Retinal pigment epithelial cell (primary cell): ENCODE data around the gene SPINK1.

Experiments used
- DNase-seq: peaks from one replicate; pipeline ENCODE4 v3.0.0-alpha.2; 2010; ENCODE audit warnings: low read depth
- H3K4me3 ChIP-seq: 2 replicates; pipeline ENCODE4 v1.5.1; 2011; ENCODE audit warnings: mild to moderate bottlenecking, low read length, control low read depth, moderate library complexity
- TF ChIP-seq, protein P1 (sequence below): conservative IDR thresholded peaks from 2 replicates; pipeline ENCODE4 v1.5.1; 2011; ENCODE audit warnings: low read depth, low read length, control low read depth, inconsistent platforms

Gene SPINK1

GRCh38 chr5:147784146-147784987 is 47.1 kb downstream of the SPINK1 start:
- TF ChIP-seq, protein P1, sequence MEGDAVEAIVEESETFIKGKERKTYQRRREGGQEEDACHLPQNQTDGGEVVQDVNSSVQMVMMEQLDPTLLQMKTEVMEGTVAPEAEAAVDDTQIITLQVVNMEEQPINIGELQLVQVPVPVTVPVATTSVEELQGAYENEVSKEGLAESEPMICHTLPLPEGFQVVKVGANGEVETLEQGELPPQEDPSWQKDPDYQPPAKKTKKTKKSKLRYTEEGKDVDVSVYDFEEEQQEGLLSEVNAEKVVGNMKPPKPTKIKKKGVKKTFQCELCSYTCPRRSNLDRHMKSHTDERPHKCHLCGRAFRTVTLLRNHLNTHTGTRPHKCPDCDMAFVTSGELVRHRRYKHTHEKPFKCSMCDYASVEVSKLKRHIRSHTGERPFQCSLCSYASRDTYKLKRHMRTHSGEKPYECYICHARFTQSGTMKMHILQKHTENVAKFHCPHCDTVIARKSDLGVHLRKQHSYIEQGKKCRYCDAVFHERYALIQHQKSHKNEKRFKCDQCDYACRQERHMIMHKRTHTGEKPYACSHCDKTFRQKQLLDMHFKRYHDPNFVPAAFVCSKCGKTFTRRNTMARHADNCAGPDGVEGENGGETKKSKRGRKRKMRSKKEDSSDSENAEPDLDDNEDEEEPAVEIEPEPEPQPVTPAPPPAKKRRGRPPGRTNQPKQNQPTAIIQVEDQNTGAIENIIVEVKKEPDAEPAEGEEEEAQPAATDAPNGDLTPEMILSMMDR, result no peak
- DNase-seq, result no peak
- H3K4me3 ChIP-seq, result no peak overlapping the region

DNA sequence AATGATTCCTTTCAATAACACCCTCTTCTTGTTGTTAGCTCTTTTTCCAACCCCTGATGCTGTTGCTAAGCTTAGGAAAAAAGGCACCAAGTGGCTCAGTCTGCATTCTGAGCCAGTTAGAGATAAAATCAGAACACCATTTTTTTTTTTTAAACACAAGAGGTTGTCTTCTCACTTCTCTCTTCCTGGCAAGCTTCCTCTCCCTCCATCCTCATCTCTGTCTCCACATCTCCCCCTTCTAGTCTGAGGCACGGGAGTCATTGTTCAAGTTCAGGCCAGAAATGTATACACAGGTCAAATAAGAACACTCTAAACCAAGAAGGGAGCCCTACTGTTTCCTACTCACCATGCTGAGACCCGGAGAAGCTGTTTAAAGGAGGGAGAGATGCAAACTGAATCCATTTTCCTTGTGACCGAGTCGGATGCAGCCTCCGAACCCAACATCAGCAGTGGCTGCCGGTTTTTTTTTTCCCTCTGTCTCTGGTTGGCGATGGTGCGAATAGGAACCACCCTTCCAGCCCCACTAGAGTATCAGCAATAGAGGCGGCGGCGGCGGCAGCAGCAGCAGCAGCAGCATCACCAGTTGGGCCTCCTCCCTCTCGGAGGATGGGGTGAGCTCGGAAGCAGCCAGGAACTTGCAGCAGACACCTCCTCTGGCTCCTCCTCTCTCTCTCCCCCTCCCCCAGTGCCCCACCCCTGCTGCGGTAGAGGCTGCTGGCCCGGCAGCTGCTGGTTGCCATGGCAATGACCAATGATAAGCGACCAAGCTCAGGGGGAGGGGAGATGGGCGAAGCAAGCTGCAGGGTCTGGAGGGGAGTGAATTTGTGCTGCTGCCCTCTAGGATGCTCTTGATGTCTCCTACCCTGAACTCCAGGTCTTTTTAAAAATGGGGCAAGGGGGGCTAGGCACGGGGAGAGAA is 49.1 kb downstream of the SPINK1 start, which contains the start of gene JAKMIP2:
TSS of gene JAKMIP2 (minus strand) at position 619 of the 919 bp plus-strand sequence. CDS start 110,922 bp downstream, outside the sequence.
- peak within 1 kb of the TSS; percentile 70 for H3K4me3 ChIP-seq
- TF ChIP-seq, protein P1, result no peak
- DNase-seq, result peak; percentile 76

DNA sequence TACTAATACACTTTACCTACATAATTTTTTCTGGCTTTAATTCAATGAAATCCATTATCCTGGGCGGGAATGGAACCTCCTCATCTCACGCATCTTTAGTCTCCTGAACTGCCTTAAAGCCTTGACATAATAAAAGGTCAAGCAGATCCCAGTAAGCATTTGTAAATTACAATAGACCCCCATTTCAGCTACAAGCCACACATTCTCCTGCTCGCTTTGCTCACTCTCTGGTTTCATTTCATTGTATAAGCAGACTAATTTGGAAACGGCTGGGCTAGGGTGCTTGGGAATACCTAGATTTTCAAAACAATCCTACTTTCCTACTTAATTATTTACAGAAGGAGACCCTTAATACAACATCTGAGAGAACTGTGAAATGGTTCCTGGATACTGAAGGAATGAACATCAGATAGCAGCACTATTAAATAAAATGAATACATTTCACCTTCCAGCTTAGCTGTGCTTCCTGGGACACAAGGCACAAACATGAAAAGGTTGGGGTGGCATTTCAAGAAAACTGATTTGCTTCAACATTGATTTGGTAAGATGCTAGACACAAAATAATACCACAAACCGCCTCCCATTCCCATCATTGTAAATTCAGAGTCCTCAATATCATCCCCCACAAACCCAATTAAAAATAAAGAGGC is 50.4 kb downstream of the SPINK1 start:
- H3K4me3 ChIP-seq, result no peak overlapping the region
- no peak for DNase-seq
- TF ChIP-seq, protein P1, result no peak

DNA sequence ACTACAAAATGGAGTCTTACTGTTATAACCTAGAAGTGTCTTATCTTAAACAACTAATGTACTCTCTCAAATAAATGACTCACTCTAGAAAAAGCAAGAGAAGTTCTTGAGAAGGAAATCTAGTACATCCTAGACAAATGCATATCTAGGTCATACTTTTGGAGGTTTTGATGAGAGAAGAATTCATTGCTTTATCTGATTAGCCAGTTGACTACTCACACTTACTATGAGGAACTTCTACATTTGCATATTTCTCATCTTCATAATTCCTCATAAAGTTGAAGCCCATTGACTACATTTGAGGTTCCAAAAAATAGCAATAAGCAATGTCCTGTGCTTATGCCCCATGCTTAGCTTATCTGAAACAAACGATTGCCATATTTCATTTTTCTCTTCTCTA is 51.8 kb downstream of the SPINK1 start:
- DNase-seq, result no peak
- H3K4me3 ChIP-seq, result no peak overlapping the region
- TF ChIP-seq, protein P1, result no peak

DNA sequence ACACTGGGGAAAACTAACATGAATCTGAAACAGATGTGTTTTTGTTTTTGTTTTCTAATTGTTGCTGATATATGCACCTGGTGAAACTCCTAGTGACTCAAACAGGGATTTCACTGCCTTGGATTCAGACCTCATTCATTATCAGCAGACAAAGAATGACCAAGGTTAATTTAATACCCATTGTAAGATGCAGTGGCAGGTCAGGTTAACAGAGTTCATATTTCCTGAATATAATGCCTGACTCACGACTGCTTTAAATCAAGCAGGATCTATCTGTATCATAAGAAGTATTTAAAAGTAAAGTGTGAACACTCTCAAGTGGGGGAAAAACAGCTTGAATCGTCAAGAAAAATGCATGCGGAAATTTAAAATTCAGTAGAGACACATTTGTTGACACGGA is 54.5 kb downstream of the SPINK1 start:
- DNase-seq, result no peak
- H3K4me3 ChIP-seq, result no peak overlapping the region
- TF ChIP-seq, protein P1, result no peak
